ENCODE measurements around the gene SPACA4.

Gene SPACA4

DNA sequence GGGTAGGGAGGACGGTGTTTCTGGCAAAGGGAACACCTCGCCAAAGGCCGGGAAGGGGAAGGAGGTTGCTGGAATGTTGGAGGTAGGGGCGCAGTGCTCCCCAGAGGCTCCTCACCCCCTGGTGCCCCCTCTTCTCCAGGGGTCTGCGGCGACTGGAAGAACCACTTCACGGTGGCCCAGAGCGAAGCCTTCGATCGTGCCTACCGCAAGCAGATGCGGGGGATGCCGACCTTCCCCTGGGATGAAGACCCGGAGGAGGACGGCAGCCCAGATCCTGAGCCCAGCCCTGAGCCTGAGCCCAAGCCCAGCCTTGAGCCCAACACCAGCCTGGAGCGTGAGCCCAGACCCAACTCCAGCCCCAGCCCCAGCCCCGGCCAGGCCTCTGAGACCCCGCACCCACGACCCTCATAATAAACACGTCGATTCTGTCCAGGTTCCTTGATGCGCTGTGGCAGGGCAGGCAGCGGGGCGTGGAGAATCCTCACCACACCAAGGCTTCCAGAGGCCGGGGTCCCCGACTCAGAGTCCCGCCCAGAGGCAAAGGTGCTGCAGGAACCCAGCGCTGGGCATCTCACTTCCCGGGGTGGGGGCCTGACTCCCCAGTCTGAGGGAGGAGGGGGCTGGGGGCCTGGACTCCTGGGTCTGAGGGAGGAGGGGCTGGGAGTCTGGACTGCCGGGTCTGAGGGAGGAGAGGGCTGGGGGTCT, 7.4 kb upstream of the SPACA4 start:
- DNase-seq: no peak

DNA sequence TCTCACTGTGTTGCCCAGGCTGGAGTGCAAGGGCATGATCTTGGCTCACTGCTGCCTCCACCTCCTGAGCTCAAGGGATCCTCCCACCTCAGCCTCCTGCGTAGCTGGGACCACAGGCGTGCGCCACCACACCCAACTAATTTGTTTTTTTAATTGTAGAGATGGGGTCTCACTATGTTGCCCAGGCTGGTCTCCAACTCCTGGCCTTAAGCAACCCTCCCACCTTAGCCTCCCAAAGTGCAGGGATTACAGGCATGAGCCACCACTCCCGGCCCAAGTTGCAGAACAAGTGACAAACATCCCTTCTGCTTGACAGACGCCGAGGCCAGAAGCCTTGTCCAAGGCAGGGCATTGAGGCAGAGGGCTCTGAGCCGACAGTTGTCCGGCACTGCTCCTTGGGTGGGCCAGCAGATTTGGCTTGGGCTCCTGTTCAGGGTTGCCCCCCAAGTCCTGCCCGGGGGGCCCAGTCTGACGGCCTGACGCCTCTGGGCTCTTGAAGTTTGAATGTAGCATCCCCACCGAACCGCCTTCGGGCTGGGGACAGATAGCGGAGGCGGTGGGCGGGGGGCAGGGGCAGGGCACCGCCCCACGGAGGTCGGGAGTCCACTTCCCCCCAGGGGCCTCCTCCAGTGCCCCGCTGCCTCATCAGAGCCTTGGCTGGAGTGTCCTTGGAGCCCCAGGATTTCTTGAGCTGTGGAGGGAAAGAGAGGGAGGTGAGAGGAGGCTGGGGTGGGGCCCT, 5.7 kb upstream of the SPACA4 start:
- DNase-seq: no peak

DNA sequence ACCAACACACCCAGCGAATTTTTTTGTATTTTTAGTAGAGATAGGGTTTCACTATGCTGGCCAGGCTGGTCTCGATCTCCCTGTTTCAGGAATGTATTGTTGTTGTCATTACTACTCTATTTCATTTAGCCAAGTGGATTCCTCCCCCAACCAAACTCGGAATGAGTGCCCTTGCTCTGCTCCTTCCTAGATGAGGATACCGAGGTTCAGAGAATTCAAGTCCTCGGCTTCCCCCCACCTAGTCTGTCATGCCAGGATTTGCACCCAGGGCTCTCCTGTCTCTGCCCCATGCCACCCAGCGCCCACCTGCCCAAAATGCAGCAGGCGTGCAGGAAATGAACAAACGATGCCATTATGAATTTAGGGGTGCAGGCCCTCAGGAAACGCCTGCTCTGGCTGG, 3.5 kb upstream of the SPACA4 start:
- DNase-seq: no peak

DNA sequence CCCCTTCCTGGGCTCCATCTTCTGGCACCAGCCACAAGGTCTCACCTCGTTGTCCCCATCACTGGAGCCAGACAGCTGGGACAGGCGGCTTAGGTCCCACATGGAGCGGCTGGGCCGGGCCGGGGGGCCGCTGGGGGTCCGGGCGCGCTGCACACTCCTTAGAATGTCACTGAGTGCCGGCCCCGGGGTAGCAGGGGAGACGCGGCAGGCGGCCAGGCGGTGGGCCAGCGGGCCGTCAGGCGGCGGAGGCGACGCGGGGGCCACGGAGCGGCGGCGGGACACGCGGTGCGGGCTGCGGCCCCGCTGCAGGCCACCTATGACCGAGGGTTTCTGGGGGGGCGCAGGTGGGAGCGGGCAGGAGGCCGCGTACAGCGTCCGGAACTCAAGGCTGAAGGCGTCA, 3.1 kb upstream of the SPACA4 start:
- no peak for DNase-seq

DNA sequence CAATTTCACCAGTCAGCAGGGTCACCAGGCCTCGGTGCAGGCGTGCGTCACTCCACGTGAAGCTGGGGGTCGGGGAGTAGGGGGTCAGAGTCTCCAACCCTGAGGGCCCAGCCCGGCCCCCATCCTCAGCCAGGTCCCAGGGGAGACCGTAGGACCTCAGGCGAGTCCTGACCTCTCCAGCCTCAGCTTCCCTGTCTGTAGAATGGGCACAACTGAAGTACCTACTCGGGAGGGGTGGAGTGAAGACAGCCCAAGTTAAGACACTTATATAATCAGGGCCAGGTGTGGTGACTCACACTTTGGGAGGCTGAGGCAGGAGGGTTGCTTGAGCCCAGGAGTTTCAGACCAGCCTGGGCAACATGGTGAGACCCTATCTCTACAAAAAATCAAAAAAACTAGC, 2.7 kb upstream of the SPACA4 start:
- DNase-seq: no peak

DNA sequence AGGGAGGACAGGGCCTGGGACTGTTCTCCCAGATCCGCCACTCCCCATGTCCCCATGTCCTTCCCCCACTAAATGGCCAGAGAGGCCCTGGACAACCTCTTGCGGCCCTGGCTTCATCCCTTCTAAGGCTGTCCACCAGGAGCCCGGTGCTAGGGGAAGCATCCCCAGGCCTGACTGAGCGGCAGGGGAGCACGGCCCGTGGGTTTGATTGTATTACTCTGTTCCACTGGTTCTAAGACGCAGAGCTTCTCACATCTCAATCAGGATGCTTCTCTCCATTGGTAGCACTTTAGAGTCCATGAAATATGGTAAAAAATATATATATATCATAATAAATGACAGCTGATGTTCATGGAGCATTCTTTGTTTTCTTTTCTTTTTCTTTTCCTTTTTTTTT, 815 bp downstream of the SPACA4 start:
- no peak for DNase-seq

DNA sequence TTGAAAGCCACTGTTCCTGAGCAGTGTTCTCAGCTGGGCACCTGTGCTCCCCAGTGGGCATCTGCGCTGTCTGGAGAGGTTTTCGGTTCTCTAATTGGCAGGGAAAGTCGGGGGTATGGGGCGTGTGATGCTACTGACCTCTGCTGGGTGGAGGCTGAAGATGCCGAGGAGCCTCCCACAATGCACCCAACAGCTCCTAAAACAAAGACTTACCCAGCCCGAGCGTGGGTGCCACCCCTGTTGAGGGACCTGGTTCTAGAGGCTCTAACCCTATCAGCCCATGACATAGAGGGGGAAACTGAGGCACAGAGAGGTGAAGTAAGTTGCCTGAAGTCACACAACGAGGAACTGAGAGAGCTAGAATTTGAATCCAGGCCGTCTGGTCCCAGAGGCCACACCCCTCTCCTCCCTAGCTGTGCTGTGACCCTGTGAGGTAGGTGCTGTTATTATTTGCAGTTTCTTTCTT, 2.3 kb downstream of the SPACA4 start:
- no peak for DNase-seq

DNA sequence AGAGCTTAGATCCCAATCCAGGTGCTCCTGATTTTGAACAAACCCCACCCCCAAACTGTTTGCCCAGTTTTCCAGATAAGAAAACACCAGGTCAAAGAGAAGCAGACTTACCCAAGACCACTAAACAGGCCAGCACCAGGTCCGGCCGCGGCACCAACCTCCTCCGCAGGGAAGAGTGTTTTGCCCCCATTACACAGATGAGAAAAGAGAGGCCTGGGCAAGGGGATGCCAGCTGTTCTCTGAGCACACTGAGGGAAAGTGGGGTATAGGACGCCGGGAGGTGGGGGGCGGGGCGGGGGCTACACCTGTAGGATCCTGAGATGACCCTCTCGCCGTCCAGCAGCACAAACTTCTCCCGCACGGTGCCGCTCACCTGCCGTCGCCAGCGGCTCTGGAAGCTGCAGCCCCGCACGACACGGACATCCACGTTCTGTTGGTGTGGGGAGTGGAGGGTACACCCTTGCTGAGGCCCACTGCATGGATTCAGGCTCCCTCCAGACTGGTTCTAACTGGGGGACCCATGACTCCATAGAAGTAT, 3.1 kb downstream of the SPACA4 start:
- DNase-seq: no peak

DNA sequence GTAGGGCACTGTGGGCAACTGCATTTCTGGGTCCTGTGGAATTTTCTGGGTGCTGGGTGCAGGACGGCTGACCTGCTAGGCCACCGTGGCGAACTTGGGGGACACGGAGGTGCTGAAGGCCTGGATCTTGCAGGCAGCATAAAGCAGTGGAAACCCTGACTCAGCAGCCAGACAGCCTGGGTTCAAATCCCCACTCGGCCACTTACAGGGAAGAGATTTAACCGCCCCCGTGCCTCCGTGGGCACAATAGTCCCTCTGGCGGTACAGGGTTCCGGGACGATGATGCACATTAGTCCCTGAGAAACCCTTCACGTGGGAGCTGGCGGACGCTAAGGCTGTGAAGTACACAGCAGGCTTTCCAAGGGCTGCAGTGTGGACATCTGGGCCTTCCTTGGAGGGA, 5.3 kb downstream of the SPACA4 start:
- DNase-seq: no peak

DNA sequence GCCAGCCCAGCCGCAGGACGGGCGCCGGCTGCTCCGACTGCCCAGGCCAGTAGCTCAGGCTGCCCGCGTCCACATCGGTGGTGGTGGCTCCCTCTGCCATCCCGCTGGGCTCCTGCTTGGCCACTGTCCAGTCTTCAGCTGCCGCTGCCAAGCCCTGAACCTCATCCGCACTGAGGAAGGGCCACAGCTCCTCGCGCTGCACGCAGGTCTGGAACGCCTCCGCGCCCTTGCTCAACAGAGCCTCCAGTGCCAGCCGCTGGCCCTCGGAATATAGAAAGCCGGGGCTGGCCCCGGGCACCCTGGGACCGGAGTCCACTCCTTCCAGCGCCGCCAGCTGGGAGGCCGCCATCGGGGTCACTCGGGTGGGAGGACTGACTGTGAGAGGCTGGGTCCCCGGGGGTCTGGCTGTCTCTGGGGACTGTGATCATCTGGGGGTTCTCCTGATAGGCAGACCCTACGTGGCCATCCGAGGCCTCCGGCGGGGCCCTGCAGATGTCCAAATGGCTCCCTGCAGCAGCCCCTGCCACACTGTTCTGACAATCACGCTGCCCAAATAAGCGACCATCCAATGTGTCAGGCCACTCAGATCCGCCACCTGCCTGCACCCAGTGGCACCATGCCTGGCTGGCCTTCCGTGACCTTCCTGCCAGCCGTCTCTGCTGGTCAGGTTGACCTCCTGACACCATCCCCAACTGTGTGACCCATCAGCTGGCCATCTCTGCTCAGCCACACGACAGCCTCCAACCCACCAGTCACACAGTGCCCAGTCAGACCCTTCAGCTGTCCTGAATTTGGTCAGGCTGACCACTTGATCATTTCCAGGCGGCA, 6.7 kb downstream of the SPACA4 start:
- DNase-seq: no peak

DNA sequence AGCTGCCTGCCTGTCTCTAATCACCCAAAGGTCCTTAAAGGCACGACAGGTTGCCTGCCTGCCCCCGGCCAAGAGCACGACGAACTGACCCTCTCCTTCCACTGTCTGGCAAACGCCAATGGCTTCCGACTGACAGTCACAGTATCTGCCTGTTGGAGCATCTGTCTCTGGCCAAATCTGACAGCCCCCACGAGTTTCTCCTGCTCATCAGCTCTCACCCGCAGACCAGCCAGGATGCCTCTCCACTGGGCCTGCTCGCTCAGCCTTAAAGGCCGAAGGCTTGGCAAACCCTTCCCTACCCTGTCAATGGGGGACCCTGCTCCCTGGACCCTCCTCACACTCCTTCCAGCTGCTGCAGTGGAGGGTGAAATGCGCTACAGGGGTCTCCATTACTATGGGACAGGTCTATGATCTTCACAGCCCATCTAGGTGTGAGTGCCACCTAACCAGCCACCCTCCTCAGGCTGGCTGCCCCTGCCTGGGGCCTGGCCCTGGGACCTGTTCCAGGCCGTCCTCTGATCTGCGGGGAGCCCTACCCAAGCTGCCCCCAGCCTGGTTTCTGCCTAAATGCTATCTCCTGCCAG, 7.4 kb downstream of the SPACA4 start:
- no peak for DNase-seq

DNA sequence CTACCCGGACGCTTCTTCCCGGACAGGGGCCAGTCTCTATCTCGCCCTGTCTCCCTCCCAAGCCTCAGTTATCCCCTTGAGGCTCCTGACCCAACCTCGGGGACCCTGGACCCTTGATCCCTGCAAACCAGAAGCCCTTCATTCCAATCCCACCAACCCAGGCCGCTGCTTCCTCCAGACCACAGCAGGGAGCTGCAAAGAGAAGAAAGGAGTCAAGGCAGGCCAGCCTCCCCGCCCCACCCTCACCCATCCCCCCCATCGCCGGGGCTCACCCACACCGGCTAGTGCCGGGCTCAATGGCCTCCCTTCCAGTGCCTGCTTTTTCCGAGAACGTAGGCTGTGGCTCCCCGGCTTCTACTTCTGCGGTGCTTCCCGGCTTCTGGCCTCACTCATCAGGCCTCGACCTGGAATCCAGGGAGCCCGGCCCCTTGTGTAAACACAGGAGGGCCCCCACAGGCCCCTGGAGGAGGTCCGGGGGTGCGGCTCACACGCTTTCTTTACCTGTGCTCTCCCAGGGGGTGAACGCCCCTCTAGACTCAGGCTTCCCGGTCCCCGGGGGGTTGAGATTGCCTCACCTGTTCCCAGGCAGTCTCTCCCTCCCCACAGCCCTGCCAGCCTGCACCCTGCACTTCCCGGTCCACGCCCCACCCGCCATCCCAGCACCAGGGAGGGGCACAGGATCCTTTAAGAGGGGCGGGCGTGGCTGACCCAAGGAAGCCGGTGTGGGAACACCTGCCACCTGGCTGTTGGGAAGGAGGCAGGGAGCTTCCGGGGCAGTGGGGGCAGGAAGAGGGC, 8.1 kb downstream of the SPACA4 start, which contains the start of gene FAM83E:
Gene FAM83E, minus strand, starts transcription at position 641 of the 795 bp plus-strand sequence. CDS start 1,704 bp downstream, outside the sequence.
- no peak for DNase-seq

DNA sequence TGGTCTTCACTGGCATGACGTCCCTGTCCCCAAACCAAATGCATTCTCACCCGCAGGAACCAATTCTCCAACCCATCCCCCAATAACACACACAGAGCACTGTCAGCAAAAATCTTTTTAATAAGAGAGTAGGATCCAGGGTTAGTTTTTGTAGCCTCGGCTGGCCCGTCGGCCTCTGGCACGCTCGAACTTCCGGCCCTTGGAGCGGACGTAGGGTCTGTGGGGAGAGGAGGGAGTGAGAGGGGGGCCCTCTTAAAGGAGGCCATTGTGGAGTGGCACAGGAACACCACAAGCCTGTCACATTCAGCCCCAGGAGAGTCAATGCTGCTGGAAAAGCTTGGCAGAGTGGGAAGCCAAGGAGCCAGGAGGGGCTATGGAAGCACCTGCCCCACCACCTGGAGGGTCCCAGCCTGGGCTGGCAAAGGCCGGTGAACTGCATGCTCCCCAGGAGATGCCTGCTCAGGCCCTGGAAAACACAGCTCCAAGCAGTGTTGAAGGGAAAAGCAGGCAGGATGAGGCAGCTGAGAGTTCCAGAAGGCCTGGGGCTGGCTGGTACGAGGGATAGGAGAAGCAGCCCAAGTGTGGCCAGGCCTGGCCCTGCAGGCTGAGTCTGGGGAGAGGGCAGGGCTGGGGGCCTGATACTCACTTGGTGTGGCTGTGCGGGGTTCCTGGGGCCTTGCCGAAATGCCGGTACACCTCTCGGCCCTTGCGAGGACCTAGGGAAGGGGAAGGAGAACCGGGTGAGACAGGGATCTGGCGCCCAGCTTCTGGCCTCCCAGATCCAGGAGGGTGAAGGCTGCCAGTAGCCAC, 8.9 kb downstream of the SPACA4 start:
- no peak for DNase-seq

DNA sequence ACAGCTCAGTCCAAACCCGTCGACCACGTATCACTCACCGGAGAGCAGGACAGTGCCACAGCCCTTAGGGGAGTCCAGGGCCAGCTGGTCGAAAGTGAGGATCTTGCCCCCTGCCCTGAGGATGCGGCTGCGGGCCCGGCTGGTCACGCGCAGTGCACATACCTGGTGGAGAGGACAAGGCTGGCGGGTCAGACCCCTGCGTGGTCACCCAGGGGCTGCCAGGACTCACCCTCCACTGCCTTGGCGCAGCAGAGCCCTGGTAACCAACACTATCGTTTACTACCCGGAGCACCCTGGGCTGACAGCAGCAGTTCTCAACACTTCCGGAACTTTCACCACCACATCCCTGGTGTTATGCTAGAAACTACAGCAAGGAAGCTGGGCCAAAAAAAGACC, 9.5 kb downstream of the SPACA4 start:
- DNase-seq: no peak

DNA sequence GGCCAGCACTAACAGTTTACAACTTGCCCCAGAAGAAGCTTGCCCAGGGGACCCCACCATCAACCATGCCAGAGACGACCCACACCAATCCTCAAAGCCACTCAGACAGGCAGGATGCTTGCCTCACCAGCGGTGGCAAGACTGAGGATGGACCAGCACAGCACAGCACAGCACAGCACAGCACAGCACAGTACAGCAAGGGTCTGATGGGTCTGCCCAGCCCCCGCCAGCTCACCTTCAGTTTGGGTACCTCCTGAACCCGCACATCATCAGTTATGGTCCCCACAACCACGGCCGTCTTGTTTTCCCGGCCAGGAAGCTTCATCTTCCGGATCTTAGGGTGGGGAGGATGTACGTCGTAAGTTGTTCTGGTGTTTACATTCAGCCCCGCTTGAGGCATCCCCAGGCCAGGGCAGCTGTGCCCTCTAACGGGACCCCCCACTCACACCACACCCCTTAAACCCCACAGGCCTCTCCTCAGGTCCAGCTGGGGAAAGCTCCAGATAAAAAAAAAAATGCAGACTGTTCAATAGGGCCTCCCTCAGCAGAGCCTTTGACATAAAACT, 10.0 kb downstream of the SPACA4 start:
- DNase-seq: no peak

DNA sequence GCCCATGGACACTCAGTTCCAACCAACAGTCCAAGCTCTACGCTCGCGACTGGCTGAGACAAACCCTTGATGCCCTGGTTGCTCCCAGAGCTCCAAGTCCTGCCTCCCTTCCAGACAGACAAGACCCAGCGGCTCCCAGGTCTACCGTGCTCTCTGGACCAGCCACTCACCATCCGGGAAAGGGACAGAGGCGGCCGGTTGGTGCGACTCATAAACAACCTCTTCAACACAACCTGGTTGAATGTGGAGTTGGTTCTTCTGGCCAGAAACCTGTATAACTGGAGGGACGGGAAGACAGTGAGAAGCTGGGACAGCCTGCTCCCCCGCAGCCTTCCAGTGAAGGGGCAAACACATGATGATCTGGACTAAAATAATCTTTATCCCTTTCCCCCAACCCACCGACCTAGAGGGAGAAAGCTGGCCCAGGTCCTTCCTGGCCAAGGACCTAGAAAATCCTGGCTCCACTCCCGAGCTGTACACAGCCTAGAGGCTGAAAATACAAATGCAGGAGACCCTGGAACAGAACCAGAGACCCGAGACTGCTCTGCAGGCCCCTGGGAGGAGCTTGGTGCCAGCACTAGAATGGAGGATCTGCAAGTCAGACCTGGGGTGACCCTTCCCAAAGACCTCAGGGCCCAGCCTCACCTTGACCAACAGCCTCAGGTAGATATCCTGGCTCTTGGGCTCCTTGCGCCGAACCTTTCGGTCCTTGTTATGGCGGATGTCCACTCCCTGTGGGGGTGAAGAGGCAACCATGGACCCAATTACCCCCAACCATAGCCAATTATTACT, 10.8 kb downstream of the SPACA4 start:
- no peak for DNase-seq

DNA sequence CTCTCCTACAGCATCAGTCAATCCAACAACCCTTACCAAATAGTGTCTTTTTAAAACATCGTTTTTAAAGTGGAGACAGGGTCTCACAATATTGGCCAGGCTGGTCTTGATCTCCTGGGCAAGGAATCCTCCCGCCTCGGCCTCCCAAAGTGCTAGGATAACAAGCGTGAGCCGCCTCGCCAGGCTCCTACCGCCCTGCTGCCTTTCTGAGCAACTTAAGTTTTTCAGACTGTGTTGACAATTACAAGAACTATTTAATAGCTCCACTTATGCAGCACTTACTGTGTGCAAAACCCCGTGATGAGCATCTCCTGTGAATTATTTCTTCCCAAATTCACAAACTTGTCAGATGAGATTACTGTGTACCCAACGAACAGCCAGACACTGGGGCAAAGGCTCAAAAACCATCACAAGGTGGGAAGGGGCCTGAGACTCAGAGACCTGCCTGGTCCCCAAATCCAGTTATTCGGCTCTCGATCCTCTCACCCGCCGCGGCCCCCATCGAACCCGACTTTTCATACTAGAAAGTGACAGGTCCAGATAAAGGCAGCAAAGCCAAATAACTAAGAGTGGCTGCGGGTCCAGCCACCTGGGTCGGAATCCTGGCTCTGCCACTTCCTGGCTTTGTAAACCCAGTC, 11.9 kb downstream of the SPACA4 start:
- DNase-seq: no peak

DNA sequence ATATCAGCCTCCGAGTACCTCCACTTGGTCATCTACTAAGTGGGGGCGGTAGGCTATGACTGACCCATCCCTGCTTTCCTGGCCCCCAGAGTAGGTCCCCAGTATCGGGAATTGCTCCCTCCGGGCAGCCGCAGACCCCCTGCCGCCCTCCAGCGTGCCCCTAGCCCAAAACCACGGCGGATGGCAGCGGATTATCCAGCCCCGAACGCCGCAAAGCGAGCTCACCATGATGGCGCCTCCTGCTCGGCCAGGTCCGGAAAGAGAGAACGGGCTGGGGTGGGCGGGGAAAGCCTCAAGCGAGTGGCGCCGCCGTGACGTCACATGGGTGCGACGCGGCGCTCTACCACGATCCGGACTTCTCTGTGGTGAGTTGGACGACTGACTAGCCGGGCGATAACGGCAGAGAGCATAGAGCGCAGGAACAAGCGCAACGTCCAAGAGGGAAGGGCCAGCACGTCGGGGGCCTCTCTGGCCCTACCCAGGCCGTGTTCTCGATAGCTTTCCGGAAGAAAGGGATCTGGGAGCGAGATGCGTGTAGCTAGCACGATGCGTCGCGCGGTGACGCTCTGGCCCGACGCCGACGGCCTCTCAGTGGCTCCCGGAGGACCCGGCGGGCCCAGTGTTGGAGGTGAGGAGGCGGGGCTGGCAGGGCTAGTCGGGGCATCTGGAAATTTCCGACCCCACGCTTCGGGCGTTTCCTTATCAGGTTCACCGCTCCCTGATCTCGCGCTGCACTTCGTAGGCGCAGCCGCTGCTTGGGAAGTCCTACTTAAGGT, 12.6 kb downstream of the SPACA4 start, which contains the start of the genes RPL18 and SPHK2:
Gene RPL18, minus strand, starts transcription at position 263 of the 776 bp plus-strand sequence. Its CDS starts 35 bp downstream, at position 228.
Gene SPHK2, plus strand, starts transcription at position 591 of the 776 bp plus-strand sequence. CDS start 1,009 bp downstream, outside the sequence.
- peak; percentile 100 for DNase-seq
